ENCODE measurements around the gene SUN5. TPM values are rescaled to one million over a fixed set of nuclear protein-coding genes. Genes with fewer than 3 reads are reported as not detected.
A peak's percentile ranks its signal among the peaks of the same experiment; 100 is the strongest.
"Not testable (repeated sequence)": the region's sequence is repeated elsewhere in the genome, so short reads cannot be mapped to it uniquely, and the experiment has no call there.

SUN5 gene
- total RNA-seq, 1 experiment from 2014 or later: not detected

DNA sequence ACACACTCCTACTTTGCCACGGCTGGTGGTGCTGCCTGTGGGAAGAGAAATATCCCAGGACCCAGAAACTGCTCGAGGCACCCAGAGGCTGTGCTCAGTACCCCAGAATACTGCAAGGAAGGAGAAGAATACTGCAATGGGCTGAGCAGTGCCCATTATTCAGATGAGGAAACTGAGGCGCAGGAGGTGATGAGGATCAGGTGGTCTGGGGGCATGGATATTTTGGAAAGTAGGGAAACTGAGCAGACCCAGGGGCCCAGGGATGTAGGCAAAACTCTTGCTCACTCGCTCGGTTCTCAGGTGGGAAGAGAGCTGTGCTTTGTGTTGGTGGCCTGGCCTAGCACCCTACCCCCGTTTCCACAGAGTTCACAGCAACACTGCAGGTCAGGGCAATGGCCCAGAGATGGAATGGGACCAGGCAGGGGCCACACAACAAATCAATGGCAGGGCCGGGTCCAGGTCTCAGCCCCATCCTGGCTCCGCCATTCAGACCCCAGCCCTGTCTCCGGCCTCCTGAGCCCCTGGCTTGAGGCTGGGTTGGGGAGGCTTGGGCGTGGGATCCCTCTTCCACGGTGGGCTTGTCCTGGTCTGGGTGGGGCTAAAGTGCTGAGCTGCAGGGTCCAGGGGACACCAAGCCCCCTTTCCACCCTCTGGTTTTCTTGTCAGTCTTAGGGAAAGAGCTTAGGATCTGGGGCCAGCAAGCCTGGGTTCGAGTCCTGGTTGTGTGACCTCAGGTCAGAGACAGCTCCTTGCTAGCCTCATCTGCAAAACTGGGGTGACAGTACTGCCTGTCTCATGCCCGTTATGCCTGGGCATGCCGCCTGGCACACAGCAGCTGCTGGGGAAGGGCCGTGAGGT lies 33.9 kb downstream of the SUN5 start:
- no peak overlapping the region for H3K27ac ChIP-seq
- peaks cover 15% of the 10 kb centered on the region for H3K4me1 ChIP-seq (replicated peaks)
- DNase-seq (ENCODE audit: low read depth in 1 of 2, low spot score in 2 of 2): peak in 1 of 2 experiments; percentile 36
- H3K27me3 ChIP-seq (replicated peaks): no peaks in the 10 kb centered on the region
- H3K36me3 ChIP-seq: no peaks in the 10 kb centered on the region
- H3K9me3 ChIP-seq (replicated peaks): no peaks in the 10 kb centered on the region
- no peak overlapping the region for H3K4me3 ChIP-seq

DNA sequence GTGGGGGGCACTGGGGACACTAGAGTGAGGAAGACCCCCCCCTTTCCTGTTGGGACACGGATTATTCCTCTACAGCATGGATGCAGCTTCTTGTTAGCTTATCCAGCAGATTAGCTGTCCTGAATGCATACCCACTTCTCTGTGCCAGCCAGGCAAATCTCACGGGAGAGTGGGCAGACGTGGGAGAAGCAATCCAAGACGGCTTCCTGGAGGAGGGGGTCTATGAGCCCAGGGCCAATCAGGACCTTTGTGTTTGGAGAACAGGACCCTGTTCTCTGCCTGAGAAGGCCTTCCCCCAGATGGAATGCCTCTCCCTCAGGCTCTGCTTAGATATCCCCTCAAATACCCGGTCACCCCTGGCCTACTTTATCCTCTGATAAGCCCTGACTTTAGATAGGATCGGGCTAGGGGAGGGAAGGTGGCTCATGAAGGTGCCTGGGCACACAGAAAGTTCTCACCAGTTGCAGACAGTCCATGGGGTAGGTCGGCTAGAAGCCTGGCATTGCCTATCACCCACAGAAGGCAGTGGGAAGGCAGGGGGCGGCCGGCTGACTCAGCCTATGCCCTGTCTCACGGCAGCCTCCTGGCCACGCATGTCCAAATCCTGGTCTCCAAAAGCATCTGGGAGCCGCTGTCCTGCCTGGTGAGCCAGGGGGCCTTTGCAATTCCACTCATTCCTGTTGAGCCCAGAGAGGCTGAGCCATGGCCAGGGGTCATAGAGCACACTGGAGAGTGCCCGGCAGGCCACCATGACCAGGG lies 34.7 kb downstream of the SUN5 start:
- H3K4me3 ChIP-seq: no peak overlapping the region
- H3K36me3 ChIP-seq: no peaks in the 10 kb centered on the region
- H3K9me3 ChIP-seq (replicated peaks): no peaks in the 10 kb centered on the region
- peak in 1 of 2 experiments; percentile 40 for DNase-seq (ENCODE audit: low read depth in 1 of 2, low spot score in 2 of 2)
- H3K4me1 ChIP-seq (replicated peaks): peaks cover 15% of the 10 kb centered on the region
- no peaks in the 10 kb centered on the region for H3K27me3 ChIP-seq (replicated peaks)
- H3K27ac ChIP-seq: no peak overlapping the region

DNA sequence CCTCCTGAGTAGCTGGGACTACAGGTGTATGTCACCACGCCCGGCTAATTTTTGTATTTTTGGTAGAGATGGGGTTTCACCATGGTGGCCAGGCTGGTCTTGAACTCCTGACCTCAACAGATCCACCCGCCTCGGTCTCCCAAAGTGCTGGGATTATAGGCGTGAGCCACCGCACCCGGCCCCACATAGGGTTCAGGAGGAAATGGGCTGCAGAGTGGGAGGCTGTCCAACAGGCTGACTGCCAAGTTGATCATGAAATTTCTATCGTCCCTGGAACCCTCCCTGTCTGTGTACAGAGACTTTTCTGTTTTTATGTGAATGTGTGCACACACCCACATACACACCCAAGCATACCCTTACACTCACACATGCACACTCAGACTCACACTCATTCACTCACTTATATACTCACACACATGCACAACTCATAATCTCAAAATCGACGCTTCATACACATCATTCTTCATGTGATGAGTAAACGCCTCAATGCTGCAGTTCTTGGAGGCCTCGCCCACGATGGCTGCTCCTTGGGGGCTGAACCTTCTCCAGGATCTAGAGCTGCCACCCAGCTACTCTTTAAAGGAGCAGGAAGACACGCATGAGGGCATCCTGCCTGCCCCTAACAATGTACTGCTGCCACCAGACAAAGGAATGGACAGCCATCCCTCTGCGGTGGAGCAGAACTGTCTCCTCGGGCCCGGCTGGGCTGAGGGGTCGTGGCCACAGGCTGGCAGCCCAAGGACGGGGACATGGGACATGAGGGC lies 35.6 kb downstream of the SUN5 start:
- Histone ChIP-seq H3K9me3 (replicated peaks) (no peaks in the 10 kb centered on the region), H3K27ac (no peak overlapping the region), H3K4me1 (replicated peaks) (peaks cover 15% of the 10 kb centered on the region), H3K4me3 (no peak overlapping the region), H3K36me3 (no peaks in the 10 kb centered on the region), H3K27me3 (replicated peaks) (no peaks in the 10 kb centered on the region)
- peak in 1 of 2 experiments; percentile 32 for DNase-seq (ENCODE audit: low read depth in 1 of 2, low spot score in 2 of 2)

DNA sequence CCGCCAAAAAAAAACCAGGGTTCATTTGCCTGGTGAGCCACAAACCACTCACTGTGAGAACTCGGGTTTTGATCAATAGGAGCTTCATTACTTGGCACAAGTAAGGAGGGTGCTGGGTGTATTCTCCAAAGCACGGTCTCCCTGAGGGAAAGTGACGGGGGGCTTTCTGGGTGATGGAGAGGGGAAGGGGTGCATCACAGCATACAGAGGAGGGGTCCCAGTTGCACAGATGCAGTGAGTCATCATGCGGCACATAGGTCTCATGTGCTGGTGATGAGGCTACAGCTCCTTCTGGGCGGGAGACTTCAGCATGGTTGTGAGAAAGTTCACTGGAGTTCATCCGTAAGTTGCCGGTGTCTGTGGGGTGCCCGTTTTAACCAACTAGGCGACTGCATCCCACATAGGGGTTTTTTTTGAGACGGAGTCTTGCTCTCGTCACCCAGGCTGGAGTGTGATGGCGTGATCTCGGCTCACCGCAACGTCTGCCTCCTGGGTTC lies 36.2 kb downstream of the SUN5 start:
- H3K27me3 ChIP-seq (replicated peaks): no peaks in the 10 kb centered on the region
- no peaks in the 10 kb centered on the region for H3K9me3 ChIP-seq (replicated peaks)
- H3K4me3 ChIP-seq: no peak overlapping the region
- DNase-seq (ENCODE audit: low read depth in 1 of 2, low spot score in 2 of 2): peak in 1 of 2 experiments; percentile 19
- H3K36me3 ChIP-seq: no peaks in the 10 kb centered on the region
- H3K4me1 ChIP-seq (replicated peaks): peaks cover 15% of the 10 kb centered on the region
- no peak overlapping the region for H3K27ac ChIP-seq

DNA sequence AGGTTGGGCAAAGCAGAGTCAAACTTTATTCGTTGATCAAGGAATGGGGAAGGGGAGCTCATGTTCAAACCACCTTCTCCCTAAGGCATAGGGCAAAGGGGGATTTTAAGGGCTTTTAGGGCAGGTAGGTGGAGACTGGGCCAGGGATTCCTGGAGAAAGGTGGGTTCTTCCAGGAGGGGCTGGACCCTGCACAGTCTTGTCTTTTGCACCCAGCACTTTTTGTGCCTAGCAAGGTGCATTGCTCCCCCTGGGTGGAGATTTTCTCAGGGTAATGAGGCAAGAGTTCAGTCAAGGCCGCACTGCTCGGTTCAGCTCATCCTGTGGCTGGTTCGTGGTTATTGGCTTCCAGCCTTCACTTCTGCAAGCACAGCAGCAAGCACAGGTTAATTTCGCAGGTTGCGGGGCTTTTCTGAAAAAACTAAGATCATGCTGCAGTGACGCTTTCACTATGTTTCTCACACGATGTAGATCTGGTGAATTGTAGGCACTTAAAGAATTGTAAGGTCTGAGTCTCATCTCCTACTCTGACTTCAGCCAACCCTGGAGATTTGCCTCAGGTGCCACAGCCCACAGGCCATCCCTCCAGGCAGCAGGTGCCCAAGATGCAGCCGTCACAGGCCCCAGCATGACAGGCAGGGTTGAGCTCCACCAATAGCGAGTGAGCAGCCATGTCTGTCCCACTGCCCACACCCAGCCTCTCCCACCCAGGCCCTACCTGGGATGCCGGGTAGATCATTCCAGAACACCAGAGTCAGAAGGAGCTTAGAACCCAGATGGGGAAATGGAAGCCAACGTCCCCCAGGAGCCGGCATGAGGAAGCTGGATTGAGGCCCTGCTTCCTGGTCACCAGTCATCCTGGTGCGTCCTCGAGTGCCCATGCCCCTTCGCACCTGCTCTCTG lies 37.1 kb downstream of the SUN5 start:
- no peaks in the 10 kb centered on the region for H3K27me3 ChIP-seq (replicated peaks)
- H3K4me3 ChIP-seq: no peak overlapping the region
- H3K4me1 ChIP-seq (replicated peaks): peaks cover 8% of the 10 kb centered on the region
- no peak overlapping the region for H3K27ac ChIP-seq
- no peaks in the 10 kb centered on the region for H3K36me3 ChIP-seq
- DNase-seq (ENCODE audit: low read depth in 1 of 2, low spot score in 2 of 2): peak in 1 of 2 experiments; percentile 32
- no peaks in the 10 kb centered on the region for H3K9me3 ChIP-seq (replicated peaks)

DNA sequence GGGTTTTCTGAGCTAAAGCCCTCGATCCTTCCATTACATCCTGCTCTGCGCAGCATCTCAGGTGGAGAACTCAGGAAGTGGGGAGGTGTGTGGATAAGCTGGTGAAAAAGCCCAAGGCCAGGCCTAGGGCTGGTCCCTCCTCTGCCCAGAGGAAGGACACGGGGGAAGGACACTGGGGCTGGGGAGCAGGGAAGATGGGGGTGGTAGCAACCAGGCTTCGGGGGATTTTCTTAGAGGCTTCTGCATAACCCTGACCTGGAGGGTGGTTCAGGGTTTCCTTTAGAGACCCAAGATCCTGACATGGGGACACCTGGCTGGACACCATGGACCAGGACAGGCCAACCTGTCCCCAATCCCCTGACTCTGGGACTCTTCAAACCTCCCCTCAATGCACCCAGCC lies 37.9 kb downstream of the SUN5 start:
- H3K27ac ChIP-seq: no peak overlapping the region
- no peaks in the 10 kb centered on the region for H3K27me3 ChIP-seq (replicated peaks)
- H3K4me3 ChIP-seq: no peak overlapping the region
- H3K4me1 ChIP-seq (replicated peaks): peaks cover 7% of the 10 kb centered on the region
- no peaks in the 10 kb centered on the region for H3K9me3 ChIP-seq (replicated peaks)
- no peaks in the 10 kb centered on the region for H3K36me3 ChIP-seq
- no peak for DNase-seq (ENCODE audit: low read depth in 1 of 2, low spot score in 2 of 2)

DNA sequence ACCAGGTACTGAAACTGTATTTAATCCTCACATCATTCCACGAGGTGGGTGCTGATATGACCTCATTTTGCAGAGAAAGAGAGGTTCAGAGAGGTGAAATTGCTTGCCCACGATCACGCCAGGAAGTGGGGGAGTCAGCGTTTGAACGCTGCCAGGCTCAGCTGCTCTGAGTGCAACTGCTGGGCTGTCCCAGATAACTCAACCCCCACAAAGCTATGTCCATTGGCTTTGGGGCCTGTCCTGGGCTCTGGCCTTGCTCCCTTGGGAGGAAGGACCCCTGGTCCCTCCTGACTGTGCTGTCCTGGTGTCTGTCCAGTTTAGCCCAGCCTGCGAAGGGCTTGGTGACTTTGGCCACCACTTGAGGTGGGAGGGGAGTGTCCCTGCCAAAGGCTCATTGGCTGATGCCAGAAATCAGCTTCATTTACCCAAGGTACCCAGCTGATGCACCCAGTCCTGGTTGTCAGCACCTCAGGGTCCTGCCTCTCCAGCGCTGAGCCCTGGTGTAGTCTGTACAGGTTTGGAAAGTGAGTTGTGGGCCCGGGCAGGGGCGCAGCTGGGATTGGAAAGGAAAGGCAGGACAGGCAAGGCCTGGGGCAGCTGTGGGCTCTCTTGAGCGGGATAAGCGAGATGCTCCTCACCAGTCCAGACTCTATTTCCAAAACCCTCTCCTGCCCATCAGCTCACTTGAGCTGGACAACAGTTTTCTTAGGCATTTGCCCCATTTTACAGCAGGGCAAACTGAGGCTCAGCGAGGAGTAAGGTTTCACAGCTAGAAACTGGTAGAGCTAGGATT lies 38.5 kb downstream of the SUN5 start:
- H3K9me3 ChIP-seq (replicated peaks): no peaks in the 10 kb centered on the region
- no peaks in the 10 kb centered on the region for H3K36me3 ChIP-seq
- DNase-seq (ENCODE audit: low read depth in 1 of 2, low spot score in 2 of 2): peak in 1 of 2 experiments; percentile 31

DNA sequence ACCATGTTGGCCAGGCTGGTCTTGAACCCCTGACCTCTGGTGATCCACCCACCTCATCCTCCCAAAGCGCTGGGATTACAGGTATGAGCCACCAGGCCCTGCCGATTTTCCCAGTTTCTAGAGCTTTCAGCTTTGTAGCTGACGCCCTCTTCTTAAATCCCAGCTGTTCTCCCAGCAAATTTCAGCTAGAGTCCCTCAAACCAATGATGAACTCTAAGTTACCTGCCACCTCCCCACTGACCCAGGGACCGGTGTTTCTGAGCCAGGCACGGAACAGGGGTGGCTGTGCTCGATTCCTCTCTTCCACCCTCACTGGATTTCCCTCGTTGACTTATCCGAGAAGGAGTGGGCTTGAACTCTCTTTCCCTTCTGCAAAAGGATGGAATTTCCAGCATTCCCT lies 39.1 kb downstream of the SUN5 start:
- Histone ChIP-seq H3K27me3 (replicated peaks) (no peaks in the 10 kb centered on the region), H3K27ac (no peak overlapping the region), H3K4me1 (replicated peaks) (peaks cover 7% of the 10 kb centered on the region), H3K4me3 (no peak overlapping the region), H3K9me3 (replicated peaks) (no peaks in the 10 kb centered on the region), H3K36me3 (no peaks in the 10 kb centered on the region)
- peak in 1 of 2 experiments; percentile 24 for DNase-seq (ENCODE audit: low read depth in 1 of 2, low spot score in 2 of 2)

More for the DNA sequence above, 38.5 kb downstream of the SUN5 start:
- Histone ChIP-seq H3K4me3 (no peak overlapping the region), H3K27me3 (replicated peaks) (no peaks in the 10 kb centered on the region), H3K4me1 (replicated peaks) (peaks cover 7% of the 10 kb centered on the region), H3K27ac (no peak overlapping the region)

DNA sequence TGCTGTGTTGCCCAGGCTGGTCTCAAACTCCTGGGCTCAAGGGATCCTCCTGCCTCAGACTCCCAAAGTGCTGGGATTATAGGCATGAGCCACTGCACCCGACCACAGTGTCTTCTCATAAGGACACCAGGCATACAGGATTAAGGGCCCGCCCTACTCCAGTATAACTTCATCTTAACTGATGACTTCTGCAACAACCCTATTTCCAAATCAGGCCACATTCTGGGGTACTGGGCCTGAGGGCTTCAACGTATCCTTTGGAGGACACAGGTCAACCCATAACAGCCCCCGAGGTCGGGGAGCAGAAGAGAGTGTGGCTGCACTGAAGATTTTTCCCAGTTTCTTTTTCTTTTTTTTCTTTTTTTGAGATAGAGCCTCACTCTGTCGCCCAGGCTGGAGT lies 39.7 kb downstream of the SUN5 start:
- Histone ChIP-seq H3K4me1 (replicated peaks) (peaks cover 7% of the 10 kb centered on the region), H3K27ac (no peak overlapping the region), H3K4me3 (no peak overlapping the region), H3K36me3 (no peaks in the 10 kb centered on the region), H3K27me3 (replicated peaks) (no peaks in the 10 kb centered on the region), H3K9me3 (replicated peaks) (no peaks in the 10 kb centered on the region)
- DNase-seq (ENCODE audit: low read depth in 1 of 2, low spot score in 2 of 2): peak in 1 of 2 experiments; percentile 28

DNA sequence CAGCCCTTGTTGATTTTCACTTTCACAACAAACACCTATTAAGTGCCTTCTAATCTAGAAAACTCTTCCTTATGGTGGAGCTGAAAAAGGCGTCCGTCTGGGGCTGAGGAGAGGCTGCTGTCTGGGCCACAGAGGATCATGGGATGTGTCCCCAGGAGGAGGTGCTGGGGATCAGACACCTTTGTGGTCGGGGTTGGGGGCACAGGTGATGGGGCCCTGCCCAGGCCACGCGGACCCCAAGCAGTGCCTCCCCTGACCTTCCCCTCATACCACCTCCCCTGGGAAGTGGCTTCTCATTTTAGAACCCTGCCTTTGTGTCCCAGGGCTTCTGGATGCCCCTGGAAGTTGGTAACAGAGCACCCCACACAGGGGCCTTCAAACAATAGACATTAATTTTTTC lies 41.1 kb downstream of the SUN5 start:
- DNase-seq (ENCODE audit: low read depth in 1 of 2, low spot score in 2 of 2): no peak
- H3K36me3 ChIP-seq: no peaks in the 10 kb centered on the region
- no peak overlapping the region for H3K4me3 ChIP-seq
- no peaks in the 10 kb centered on the region for H3K9me3 ChIP-seq (replicated peaks)
- no peak overlapping the region for H3K27ac ChIP-seq
- no peaks in the 10 kb centered on the region for H3K27me3 ChIP-seq (replicated peaks)
- H3K4me1 ChIP-seq (replicated peaks): no peaks in the 10 kb centered on the region

DNA sequence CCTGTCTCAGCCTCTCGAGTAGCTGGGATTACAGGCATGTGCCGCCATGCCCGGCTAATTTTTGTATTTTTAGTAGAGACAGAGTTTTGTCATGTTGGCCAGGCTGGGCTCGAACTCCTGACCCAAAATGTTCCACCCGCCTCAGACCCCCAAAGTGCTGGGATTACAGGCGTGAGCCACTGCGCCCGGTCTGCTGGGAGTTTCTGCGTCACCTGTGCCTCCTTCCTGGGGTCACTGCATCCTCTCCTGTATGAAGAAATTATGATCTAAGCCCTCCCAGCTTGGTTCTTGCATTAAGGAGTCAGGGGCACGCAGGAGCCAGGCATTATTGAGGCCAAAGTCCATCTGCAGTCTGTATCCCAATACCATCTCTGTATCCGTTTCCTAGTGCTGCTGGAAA lies 41.6 kb downstream of the SUN5 start:
- H3K36me3 ChIP-seq; H3K27ac ChIP-seq; H3K4me1 ChIP-seq (replicated peaks); H3K4me3 ChIP-seq; H3K9me3 ChIP-seq (replicated peaks); DNase-seq (ENCODE audit: low read depth in 1 of 2, low spot score in 2 of 2); H3K27me3 ChIP-seq (replicated peaks): not testable (repeated sequence)

DNA sequence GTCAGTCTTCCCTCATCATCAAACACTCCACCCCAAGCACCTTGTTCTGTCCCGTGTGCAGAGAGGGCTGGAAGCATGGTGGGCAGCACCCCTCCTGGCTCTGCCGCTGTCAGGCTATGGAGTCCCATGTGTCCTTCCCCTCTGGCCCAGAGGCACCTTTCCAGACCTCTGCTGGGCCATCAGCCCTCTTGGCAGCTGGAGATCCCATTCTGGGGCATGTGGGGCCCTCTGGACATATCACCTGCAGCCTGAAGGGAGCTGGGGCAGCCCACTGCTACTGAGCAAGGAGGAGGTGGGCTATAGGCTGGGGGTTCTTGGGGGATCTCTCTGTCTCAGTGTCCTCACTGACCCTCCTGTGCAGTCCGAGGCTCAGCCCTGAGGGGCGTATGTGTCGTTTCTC lies 42.2 kb downstream of the SUN5 start:
- Histone ChIP-seq H3K36me3 (no peaks in the 10 kb centered on the region), H3K27me3 (replicated peaks) (no peaks in the 10 kb centered on the region), H3K27ac (no peak overlapping the region), H3K4me1 (replicated peaks) (no peaks in the 10 kb centered on the region), H3K4me3 (no peak overlapping the region), H3K9me3 (replicated peaks) (no peaks in the 10 kb centered on the region)
- no peak for DNase-seq (ENCODE audit: low read depth in 1 of 2, low spot score in 2 of 2)
